Measurements from ENCODE around the gene SPIN1. TPM values are rescaled to one million over a fixed set of nuclear protein-coding genes. Genes with fewer than 3 reads are reported as not detected.

Gene SPIN1
- total RNA-seq, 1 experiment from 2014 or later = 123 TPM

DNA sequence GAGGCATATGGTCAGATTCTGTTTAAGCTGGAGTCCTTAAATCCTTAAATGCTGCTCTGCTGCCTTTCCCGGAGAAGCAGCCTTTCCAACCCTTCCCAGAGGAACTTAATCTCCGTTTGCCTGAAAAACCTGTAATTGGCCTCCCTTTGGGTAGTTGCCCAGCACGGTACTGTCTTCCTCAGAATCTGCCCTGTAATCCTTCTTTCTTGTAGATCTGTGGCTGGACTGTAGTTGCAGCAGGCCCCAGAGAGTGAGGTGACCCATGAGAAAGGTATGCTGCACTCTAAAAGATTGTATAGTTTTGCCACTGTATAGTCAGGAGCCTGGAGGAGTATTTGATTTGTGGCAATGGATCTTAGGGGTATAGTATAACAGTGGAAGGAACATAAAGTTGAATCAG is 11.7 kb downstream of the SPIN1 start (continued):
- TF ChIP-seq CREB1 (CRISPR knock-in tag; IDR thresholded peaks at IDR 0.05) (no peak), ZNF671 (CRISPR knock-in tag; IDR thresholded peaks at IDR 0.05) (no peak), RELA (CRISPR knock-in tag; IDR thresholded peaks at IDR 0.05; ENCODE audit: borderline replicate concordance) (no peak)
- TF ChIP-seq, protein P1, sequence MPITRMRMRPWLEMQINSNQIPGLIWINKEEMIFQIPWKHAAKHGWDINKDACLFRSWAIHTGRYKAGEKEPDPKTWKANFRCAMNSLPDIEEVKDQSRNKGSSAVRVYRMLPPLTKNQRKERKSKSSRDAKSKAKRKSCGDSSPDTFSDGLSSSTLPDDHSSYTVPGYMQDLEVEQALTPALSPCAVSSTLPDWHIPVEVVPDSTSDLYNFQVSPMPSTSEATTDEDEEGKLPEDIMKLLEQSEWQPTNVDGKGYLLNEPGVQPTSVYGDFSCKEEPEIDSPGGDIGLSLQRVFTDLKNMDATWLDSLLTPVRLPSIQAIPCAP (CRISPR knock-in tag; IDR thresholded peaks at IDR 0.05) = no peak
- TF ChIP-seq, protein P2, sequence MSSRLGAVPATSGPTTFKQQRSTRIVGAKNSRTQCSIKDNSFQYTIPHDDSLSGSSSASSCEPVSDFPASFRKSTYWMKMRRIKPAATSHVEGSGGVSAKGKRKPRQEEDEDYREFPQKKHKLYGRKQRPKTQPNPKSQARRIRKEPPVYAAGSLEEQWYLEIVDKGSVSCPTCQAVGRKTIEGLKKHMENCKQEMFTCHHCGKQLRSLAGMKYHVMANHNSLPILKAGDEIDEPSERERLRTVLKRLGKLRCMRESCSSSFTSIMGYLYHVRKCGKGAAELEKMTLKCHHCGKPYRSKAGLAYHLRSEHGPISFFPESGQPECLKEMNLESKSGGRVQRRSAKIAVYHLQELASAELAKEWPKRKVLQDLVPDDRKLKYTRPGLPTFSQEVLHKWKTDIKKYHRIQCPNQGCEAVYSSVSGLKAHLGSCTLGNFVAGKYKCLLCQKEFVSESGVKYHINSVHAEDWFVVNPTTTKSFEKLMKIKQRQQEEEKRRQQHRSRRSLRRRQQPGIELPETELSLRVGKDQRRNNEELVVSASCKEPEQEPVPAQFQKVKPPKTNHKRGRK (CRISPR knock-in tag; IDR thresholded peaks at IDR 0.05; ENCODE audit: borderline replicate concordance) = no peak

DNA sequence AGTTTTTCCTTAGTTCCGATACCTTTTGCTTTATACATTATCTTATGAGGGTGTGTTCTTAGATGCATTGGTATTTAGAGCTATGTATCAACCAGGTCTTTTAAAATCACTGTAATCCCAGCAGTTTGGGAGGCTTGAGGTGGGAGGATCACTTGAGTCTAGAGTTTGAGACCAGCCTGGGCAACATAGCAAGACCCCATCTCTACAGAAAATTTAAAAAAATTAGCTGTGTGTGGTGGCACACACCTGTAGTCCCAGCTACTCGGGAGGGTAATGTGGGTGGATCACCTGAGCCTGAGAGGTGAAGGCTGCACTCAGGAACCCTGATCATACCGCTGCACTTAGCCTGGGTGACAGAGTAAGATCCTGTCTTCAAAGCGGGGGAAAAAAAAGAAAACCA is 15.1 kb downstream of the SPIN1 start:
- POLR2A ChIA-PET = no interaction called here

DNA sequence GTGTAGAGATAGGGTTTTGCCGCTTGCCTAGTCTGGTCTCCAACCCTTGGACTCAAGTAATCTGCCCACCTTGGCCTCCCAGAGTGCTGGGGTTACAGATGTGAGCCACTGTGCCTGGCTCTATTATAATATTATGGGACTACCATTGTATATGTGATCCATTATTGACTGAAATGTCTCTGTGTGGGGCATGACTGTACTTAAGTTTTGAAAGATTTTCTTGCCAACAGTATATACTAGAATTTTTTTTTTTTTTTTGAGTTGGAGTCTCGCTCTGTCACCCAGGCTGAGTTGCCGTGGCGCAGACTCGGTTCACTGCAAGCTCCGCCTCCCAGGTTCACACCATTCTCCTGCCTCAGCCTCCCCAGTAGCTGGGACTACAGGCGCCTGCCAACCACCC is 17.8 kb downstream of the SPIN1 start:
- no peak for DNase-seq (ENCODE audit: low spot score)
- peaks cover 9% of the 10 kb centered on the region for H3K9me3 Mint-ChIP-seq
- no peak overlapping the region for H3K27ac Mint-ChIP-seq
- no peak overlapping the region for H3K4me3 Mint-ChIP-seq
- ChIA-PET CTCF (interaction anchor here (0.7 kb wide), 1 partner anchor 128 kb away, joined by 5 read pairs; no protein-coding TSS in a partner anchor), POLR2A (no interaction called here)
- peaks cover 37% of the 10 kb centered on the region for H3K4me1 Mint-ChIP-seq
- ATAC-seq = no peak
- H3K36me3 Mint-ChIP-seq = peaks cover 15% of the 10 kb centered on the region
- H3K27me3 Mint-ChIP-seq (ENCODE audit: low read depth) = no peaks in the 10 kb centered on the region
- TF ChIP-seq ZNF317 (CRISPR knock-in tag; IDR thresholded peaks at IDR 0.05; ENCODE audit: borderline replicate concordance, low read depth) = no peak
- no peak for TF ChIP-seq ZNF416 (CRISPR knock-in tag; IDR thresholded peaks at IDR 0.05)
- TF ChIP-seq, protein P3, sequence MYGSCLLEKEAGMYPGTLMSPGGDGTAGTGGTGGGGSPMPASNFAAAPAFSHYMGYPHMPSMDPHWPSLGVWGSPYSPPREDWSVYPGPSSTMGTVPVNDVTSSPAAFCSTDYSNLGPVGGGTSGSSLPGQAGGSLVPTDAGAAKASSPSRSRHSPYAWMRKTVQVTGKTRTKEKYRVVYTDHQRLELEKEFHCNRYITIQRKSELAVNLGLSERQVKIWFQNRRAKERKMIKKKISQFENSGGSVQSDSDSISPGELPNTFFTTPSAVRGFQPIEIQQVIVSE (CRISPR knock-in tag; IDR thresholded peaks at IDR 0.05; ENCODE audit: borderline replicate concordance) = no peak
- TF ChIP-seq, protein P4, sequence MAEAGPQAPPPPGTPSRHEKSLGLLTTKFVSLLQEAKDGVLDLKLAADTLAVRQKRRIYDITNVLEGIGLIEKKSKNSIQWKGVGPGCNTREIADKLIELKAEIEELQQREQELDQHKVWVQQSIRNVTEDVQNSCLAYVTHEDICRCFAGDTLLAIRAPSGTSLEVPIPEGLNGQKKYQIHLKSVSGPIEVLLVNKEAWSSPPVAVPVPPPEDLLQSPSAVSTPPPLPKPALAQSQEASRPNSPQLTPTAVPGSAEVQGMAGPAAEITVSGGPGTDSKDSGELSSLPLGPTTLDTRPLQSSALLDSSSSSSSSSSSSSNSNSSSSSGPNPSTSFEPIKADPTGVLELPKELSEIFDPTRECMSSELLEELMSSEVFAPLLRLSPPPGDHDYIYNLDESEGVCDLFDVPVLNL (CRISPR knock-in tag; IDR thresholded peaks at IDR 0.05; ENCODE audit: borderline replicate concordance, low read depth) = no peak
- TF ChIP-seq, protein P5, sequence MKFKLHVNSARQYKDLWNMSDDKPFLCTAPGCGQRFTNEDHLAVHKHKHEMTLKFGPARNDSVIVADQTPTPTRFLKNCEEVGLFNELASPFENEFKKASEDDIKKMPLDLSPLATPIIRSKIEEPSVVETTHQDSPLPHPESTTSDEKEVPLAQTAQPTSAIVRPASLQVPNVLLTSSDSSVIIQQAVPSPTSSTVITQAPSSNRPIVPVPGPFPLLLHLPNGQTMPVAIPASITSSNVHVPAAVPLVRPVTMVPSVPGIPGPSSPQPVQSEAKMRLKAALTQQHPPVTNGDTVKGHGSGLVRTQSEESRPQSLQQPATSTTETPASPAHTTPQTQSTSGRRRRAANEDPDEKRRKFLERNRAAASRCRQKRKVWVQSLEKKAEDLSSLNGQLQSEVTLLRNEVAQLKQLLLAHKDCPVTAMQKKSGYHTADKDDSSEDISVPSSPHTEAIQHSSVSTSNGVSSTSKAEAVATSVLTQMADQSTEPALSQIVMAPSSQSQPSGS (CRISPR knock-in tag; IDR thresholded peaks at IDR 0.05; ENCODE audit: borderline replicate concordance, low read depth) = no peak
- TF ChIP-seq, protein P1 (CRISPR knock-in tag; IDR thresholded peaks at IDR 0.05) = no peak
- no peak for TF ChIP-seq GABPB1 (CRISPR knock-in tag; IDR thresholded peaks at IDR 0.05)
- TF ChIP-seq SP1 (CRISPR knock-in tag; conservative IDR thresholded peaks at IDR 0.05) = no peak

More for the DNA sequence above, 15.1 kb downstream of the SPIN1 start:
- TF ChIP-seq, protein P6, sequence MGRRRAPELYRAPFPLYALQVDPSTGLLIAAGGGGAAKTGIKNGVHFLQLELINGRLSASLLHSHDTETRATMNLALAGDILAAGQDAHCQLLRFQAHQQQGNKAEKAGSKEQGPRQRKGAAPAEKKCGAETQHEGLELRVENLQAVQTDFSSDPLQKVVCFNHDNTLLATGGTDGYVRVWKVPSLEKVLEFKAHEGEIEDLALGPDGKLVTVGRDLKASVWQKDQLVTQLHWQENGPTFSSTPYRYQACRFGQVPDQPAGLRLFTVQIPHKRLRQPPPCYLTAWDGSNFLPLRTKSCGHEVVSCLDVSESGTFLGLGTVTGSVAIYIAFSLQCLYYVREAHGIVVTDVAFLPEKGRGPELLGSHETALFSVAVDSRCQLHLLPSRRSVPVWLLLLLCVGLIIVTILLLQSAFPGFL (CRISPR knock-in tag; IDR thresholded peaks at IDR 0.05; ENCODE audit: borderline replicate concordance) = no peak
- TF ChIP-seq ZNF121 (CRISPR knock-in tag; IDR thresholded peaks at IDR 0.05) = peak; percentile 79; the same call in 1 of the 2 replicates
- TF ChIP-seq, protein P7, sequence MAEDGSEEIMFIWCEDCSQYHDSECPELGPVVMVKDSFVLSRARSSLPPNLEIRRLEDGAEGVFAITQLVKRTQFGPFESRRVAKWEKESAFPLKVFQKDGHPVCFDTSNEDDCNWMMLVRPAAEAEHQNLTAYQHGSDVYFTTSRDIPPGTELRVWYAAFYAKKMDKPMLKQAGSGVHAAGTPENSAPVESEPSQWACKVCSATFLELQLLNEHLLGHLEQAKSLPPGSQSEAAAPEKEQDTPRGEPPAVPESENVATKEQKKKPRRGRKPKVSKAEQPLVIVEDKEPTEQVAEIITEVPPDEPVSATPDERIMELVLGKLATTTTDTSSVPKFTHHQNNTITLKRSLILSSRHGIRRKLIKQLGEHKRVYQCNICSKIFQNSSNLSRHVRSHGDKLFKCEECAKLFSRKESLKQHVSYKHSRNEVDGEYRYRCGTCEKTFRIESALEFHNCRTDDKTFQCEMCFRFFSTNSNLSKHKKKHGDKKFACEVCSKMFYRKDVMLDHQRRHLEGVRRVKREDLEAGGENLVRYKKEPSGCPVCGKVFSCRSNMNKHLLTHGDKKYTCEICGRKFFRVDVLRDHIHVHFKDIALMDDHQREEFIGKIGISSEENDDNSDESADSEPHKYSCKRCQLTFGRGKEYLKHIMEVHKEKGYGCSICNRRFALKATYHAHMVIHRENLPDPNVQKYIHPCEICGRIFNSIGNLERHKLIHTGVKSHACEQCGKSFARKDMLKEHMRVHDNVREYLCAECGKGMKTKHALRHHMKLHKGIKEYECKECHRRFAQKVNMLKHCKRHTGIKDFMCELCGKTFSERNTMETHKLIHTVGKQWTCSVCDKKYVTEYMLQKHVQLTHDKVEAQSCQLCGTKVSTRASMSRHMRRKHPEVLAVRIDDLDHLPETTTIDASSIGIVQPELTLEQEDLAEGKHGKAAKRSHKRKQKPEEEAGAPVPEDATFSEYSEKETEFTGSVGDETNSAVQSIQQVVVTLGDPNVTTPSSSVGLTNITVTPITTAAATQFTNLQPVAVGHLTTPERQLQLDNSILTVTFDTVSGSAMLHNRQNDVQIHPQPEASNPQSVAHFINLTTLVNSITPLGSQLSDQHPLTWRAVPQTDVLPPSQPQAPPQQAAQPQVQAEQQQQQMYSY (CRISPR knock-in tag; IDR thresholded peaks at IDR 0.05) = no peak
- Mint-ChIP-seq H3K27ac (no peak overlapping the region), H3K27me3 (ENCODE audit: low read depth) (no peaks in the 10 kb centered on the region), H3K9me3 (peaks cover 3% of the 10 kb centered on the region; the same call in 1 of the 2 replicates), H3K4me3 (no peak overlapping the region), H3K4me1 (peaks cover 42% of the 10 kb centered on the region), H3K36me3 (peaks cover 11% of the 10 kb centered on the region)
- DNase-seq (ENCODE audit: low spot score) = no peak
- no peak for ATAC-seq
- CTCF ChIA-PET = no interaction called here

Measured in WTC11 (cell line).